OCI-LY3 (cell line): Measurements from ENCODE around the gene ACYP1.

Experiments
- H2AFZ ChIP-seq: fragments of 200-600, 300-600 bp; shearing (Covaris generic); 2 replicates; pipeline ENCODE4 v1.6.0; 2014; ENCODE audit warnings: antibody characterized with exemption, low read depth, low read length
- H3K27ac ChIP-seq: fragments of 200-600, 300-600 bp; sonication (generic); 2 replicates; pipeline ENCODE4 v1.5.1; 2014; ENCODE audit warnings: mild to moderate bottlenecking, low read length, moderate library complexity, mixed read lengths
- H3K27me3 ChIP-seq: fragments of 200-600, 300-600 bp; sonication (generic); 2 replicates; pipeline ENCODE4 v1.6.1; 2014; ENCODE audit warnings: low read depth, low read length, mixed read lengths
- H3K36me3 ChIP-seq: fragments of 200-600, 300-600 bp; sonication (generic); replicated peaks from 2 replicates; pipeline ENCODE3; 2014; ENCODE audit warnings: low read depth, low read length, mixed read lengths
- H3K4me1 ChIP-seq: fragments of 300-600, 200-600 bp; sonication (generic); 2 replicates; pipeline ENCODE4 v1.6.1; 2014; ENCODE audit warnings: low read length, mixed read lengths
- H3K4me2 ChIP-seq: fragments of 200-600, 300-600 bp; sonication (generic); 2 replicates; pipeline ENCODE4 v1.6.1; 2014; ENCODE audit warnings: low read length, mixed read lengths
- H3K4me3 ChIP-seq: fragments of 300-600, 200-600 bp; sonication (generic); 2 replicates; pipeline ENCODE4 v1.5.1; 2014; ENCODE audit warnings: antibody characterized with exemption, mild to moderate bottlenecking, low read length, moderate library complexity
- H3K79me2 ChIP-seq: fragments of 300-600, 200-600 bp; shearing (Covaris generic); 2 replicates; pipeline ENCODE4 v1.6.1; 2014; ENCODE audit warnings: mild to moderate bottlenecking, low read length, mixed read lengths
- H3K9ac ChIP-seq: fragments of 300-600, 200-600 bp; shearing (Covaris generic); 2 replicates; pipeline ENCODE4 v1.6.0; 2014; ENCODE audit warnings: mild to moderate bottlenecking, low read length, moderate library complexity
- H3K9me3 ChIP-seq: fragments of 200-600, 300-600 bp; shearing (Covaris generic); 2 replicates; pipeline ENCODE4 v1.6.1; 2014; ENCODE audit warnings: low read length, mixed read lengths; ENCODE audit not compliant: insufficient read depth
- H4K20me1 ChIP-seq: fragments of 200-600, 300-600 bp; sonication (generic); 2 replicates; pipeline ENCODE4 v1.6.1; 2016; ENCODE audit warnings: low read length, mixed read lengths; ENCODE audit not compliant: insufficient read depth
- CTCF ChIP-seq: fragments of 200-600, 300-600 bp; sonication (generic); IDR thresholded peaks from 2 replicates; pipeline ENCODE4 v1.5.1; 2014; ENCODE audit warnings: antibody characterized with exemption, low read length, low read depth
- EZH2phosphoT487 ChIP-seq: fragments of 200-600 bp; shearing (Covaris generic); IDR thresholded peaks from 2 replicates; pipeline ENCODE4 v1.6.1; 2018; ENCODE audit warnings: antibody characterized with exemption, mixed run types, low read depth

ACYP1 gene

GRCh38 chr14:75048101-75048500, 15.7 kb downstream of the ACYP1 start:
- H2AFZ ChIP-seq = no peak overlapping the region
- H3K79me2 ChIP-seq = peaks cover 47% of the 10 kb centered on the region
- TF ChIP-seq CTCF (no peak), EZH2phosphoT487 (no peak)
- peaks cover 33% of the 10 kb centered on the region for H3K36me3 ChIP-seq
- no peaks in the 10 kb centered on the region for H3K9me3 ChIP-seq
- H3K27me3 ChIP-seq = no peaks in the 10 kb centered on the region
- H3K27ac ChIP-seq = no peak overlapping the region
- H3K4me3 ChIP-seq = no peak overlapping the region
- no peak overlapping the region for H3K9ac ChIP-seq
- no peaks in the 10 kb centered on the region; the same call in 1 of the 2 replicates for H4K20me1 ChIP-seq
- H3K4me1 ChIP-seq = peaks cover 13% of the 10 kb centered on the region
- no peak overlapping the region for H3K4me2 ChIP-seq

DNA sequence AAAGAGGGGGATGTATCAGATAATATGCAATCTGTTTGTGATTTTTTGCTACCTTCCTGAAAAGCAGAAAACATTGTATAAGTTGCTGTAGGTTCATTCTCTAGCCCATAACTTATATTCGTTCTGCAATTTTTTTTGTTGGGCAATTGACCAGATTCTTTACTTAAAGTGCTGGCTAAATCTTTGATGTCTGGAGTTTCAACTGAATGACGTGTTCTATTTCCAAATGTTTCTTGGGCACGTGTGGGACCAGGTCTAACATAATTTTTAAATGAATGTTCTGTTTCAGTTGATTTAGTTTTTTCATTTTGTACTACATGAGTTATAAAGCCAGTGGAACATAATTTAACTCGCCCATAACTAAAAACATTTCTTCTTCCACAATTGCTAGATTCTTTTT, 16.3 kb downstream of the ACYP1 start:
- H3K9ac ChIP-seq = no peak overlapping the region
- H3K27ac ChIP-seq = no peak overlapping the region
- peaks cover 33% of the 10 kb centered on the region for H3K36me3 ChIP-seq
- H3K27me3 ChIP-seq = no peaks in the 10 kb centered on the region
- no peak overlapping the region for H3K4me3 ChIP-seq
- H3K79me2 ChIP-seq = peaks cover 50% of the 10 kb centered on the region
- TF ChIP-seq CTCF = no peak
- TF ChIP-seq EZH2phosphoT487 = no peak
- no peak overlapping the region for H3K4me2 ChIP-seq
- H3K4me1 ChIP-seq = peaks cover 14% of the 10 kb centered on the region
- H4K20me1 ChIP-seq = no peaks in the 10 kb centered on the region; the same call in 1 of the 2 replicates
- H3K9me3 ChIP-seq = no peaks in the 10 kb centered on the region
- no peak overlapping the region for H2AFZ ChIP-seq

- H3K4me3 ChIP-seq = no peak overlapping the region
- no peak for TF ChIP-seq CTCF
- TF ChIP-seq EZH2phosphoT487 = no peak
- peaks cover 50% of the 10 kb centered on the region for H3K79me2 ChIP-seq
- H3K4me2 ChIP-seq = no peak overlapping the region
- no peaks in the 10 kb centered on the region; the same call in 1 of the 2 replicates for H4K20me1 ChIP-seq
- H3K9ac ChIP-seq = no peak overlapping the region
- H3K36me3 ChIP-seq = peaks cover 33% of the 10 kb centered on the region
- no peak overlapping the region for H3K27ac ChIP-seq
- H3K4me1 ChIP-seq = peaks cover 20% of the 10 kb centered on the region
- no peaks in the 10 kb centered on the region for H3K9me3 ChIP-seq
- H3K27me3 ChIP-seq = no peaks in the 10 kb centered on the region
- H2AFZ ChIP-seq = no peak overlapping the region
Measured at GRCh38 chr14:75046899-75047298, 16.9 kb downstream of the ACYP1 start.

- no peak for TF ChIP-seq CTCF
- TF ChIP-seq EZH2phosphoT487 = no peak
- Histone ChIP-seq H4K20me1 (no peaks in the 10 kb centered on the region; the same call in 1 of the 2 replicates), H3K4me2 (no peak overlapping the region), H3K4me1 (peaks cover 23% of the 10 kb centered on the region), H3K36me3 (peaks cover 37% of the 10 kb centered on the region), H3K9me3 (no peaks in the 10 kb centered on the region), H3K4me3 (no peak overlapping the region), H3K27ac (no peak overlapping the region), H3K79me2 (peaks cover 54% of the 10 kb centered on the region), H3K27me3 (no peaks in the 10 kb centered on the region), H2AFZ (no peak overlapping the region), H3K9ac (no peak overlapping the region)
Measured at GRCh38 chr14:75046275-75046674, 17.5 kb downstream of the ACYP1 start.
